Measurements from ENCODE around the gene KLHL21. TPM values are rescaled to one million over a fixed set of nuclear protein-coding genes. Genes with fewer than 3 reads are reported as not detected.
"Not testable (repeated sequence)": the region's sequence is repeated elsewhere in the genome, so short reads cannot be mapped to it uniquely, and the experiment has no call there.

The KLHL21 gene, protein sequence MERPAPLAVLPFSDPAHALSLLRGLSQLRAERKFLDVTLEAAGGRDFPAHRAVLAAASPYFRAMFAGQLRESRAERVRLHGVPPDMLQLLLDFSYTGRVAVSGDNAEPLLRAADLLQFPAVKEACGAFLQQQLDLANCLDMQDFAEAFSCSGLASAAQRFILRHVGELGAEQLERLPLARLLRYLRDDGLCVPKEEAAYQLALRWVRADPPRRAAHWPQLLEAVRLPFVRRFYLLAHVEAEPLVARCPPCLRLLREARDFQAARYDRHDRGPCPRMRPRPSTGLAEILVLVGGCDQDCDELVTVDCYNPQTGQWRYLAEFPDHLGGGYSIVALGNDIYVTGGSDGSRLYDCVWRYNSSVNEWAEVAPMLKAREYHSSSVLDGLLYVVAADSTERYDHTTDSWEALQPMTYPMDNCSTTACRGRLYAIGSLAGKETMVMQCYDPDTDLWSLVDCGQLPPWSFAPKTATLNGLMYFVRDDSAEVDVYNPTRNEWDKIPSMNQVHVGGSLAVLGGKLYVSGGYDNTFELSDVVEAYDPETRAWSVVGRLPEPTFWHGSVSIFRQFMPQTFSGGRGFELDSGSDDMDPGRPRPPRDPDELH
- 1 to 10 TPM; 9.4 TPM for total RNA-seq

DNA sequence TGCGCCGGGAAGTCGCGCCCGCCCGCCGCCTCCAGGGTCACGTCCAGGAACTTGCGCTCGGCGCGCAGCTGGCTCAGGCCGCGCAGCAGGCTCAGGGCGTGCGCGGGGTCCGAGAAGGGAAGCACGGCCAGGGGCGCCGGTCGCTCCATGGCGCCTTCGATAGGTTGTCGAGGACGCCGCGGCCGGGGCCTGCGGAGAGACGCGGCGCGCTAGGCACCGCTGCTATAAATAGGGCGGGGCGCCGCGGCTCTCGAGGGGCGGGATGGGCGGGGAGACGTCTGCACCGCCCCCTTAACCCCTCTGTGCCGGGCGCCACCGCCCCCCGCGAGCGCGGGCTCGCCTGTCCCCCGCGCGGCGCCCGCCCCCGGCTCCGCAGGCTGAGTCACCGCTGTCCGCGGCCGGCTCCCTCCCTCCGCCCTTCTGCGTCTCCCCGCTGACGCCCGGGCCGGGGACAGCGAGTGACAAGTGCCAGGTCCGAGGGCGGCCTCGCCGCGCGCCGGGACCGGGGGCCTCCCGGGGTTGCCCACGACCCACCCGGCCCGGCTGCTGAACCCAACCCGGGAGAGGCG lies at the start of gene KLHL21:
Gene KLHL21, minus strand, starts transcription at position 201 of the 569 bp plus-strand sequence. Its CDS starts 52 bp downstream, at position 149.
- H3K9ac ChIP-seq (ENCODE audit: low read depth in 2 of 2, low read length in 2 of 2): peak within 1 kb of the TSS; percentile 91 to 95
- DNase-seq: peak; percentile 82
- TF ChIP-seq, protein P1, sequence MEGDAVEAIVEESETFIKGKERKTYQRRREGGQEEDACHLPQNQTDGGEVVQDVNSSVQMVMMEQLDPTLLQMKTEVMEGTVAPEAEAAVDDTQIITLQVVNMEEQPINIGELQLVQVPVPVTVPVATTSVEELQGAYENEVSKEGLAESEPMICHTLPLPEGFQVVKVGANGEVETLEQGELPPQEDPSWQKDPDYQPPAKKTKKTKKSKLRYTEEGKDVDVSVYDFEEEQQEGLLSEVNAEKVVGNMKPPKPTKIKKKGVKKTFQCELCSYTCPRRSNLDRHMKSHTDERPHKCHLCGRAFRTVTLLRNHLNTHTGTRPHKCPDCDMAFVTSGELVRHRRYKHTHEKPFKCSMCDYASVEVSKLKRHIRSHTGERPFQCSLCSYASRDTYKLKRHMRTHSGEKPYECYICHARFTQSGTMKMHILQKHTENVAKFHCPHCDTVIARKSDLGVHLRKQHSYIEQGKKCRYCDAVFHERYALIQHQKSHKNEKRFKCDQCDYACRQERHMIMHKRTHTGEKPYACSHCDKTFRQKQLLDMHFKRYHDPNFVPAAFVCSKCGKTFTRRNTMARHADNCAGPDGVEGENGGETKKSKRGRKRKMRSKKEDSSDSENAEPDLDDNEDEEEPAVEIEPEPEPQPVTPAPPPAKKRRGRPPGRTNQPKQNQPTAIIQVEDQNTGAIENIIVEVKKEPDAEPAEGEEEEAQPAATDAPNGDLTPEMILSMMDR (IDR thresholded peaks at IDR 0.05): no peak
- H3K27ac ChIP-seq: peak within 1 kb of the TSS; percentile 94
- H3K4me3 ChIP-seq: peak within 1 kb of the TSS; percentile 94
- no peaks in the 10 kb centered on the region for H3K9me3 ChIP-seq
- no peaks in the 10 kb centered on the region for H3K36me3 ChIP-seq
- peaks cover 5% of the 10 kb centered on the region for H3K4me1 ChIP-seq
- H3K27me3 ChIP-seq: no peaks in the 10 kb centered on the region
- intact Hi-C loops (cut with DNase I): no loop called here

DNA sequence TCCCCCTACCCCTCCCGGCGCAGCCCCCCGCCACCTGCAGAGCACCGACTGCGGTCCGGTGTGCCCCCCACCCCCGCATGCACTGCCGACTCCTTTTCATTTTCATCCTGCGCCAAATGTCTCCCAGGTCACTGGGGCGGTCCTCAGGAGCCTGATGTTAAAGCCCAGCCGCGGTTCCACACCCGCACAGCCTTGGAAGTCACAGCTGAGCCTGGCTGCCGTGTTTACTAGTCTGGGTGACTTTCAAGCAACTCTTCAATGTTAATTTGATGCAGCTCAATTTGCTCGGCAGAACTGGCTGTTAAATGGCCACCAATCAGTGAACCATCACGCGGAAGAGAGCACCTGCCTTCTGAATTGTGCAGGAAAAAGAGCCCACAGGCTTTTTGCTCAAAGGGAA lies 49.2 kb upstream of the KLHL21 start:
- Histone ChIP-seq H3K9ac (ENCODE audit: low read depth in 2 of 2, low read length in 2 of 2) (no peak overlapping the region), H3K27me3 (no peaks in the 10 kb centered on the region), H3K4me3 (no peak overlapping the region), H3K27ac (no peak overlapping the region), H3K9me3 (no peaks in the 10 kb centered on the region), H3K36me3 (peaks cover 14% of the 10 kb centered on the region), H3K4me1 (no peaks in the 10 kb centered on the region)
- no peak for DNase-seq
- intact Hi-C loops (cut with DNase I): no loop called here
- TF ChIP-seq, protein P1 (IDR thresholded peaks at IDR 0.05): no peak

DNA sequence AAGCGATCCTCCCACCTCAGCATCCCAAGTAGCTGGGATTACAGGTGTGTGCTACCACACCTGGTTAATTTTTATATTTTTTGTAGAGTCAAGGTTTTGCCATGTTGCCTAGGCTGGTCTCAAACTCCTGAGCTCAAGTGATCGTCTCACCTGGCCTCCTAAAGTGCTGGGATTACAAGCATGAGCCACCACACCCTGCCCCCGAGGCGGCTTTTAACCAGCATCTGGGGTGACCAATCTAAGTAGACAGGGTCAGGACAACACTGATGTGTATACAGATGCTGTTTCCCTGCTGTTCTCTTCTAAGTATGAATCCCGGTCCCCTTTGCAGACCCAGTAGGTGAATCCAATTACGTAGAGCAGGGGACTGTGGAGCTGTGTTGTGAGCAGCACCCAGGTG lies 45.9 kb upstream of the KLHL21 start:
- H3K27me3 ChIP-seq: no peaks in the 10 kb centered on the region
- peaks cover 10% of the 10 kb centered on the region for H3K36me3 ChIP-seq
- H3K9me3 ChIP-seq: no peaks in the 10 kb centered on the region
- H3K4me1 ChIP-seq: no peaks in the 10 kb centered on the region
- TF ChIP-seq, protein P1 (IDR thresholded peaks at IDR 0.05): no peak
- no peak overlapping the region for H3K27ac ChIP-seq
- intact Hi-C loops (cut with DNase I): loop anchor here (5.0 kb wide), 1 partner anchor 161 kb away; no protein-coding TSS in a partner anchor
- no peak overlapping the region for H3K4me3 ChIP-seq
- H3K9ac ChIP-seq (ENCODE audit: low read depth in 2 of 2, low read length in 2 of 2): no peak overlapping the region
- DNase-seq: no peak

DNA sequence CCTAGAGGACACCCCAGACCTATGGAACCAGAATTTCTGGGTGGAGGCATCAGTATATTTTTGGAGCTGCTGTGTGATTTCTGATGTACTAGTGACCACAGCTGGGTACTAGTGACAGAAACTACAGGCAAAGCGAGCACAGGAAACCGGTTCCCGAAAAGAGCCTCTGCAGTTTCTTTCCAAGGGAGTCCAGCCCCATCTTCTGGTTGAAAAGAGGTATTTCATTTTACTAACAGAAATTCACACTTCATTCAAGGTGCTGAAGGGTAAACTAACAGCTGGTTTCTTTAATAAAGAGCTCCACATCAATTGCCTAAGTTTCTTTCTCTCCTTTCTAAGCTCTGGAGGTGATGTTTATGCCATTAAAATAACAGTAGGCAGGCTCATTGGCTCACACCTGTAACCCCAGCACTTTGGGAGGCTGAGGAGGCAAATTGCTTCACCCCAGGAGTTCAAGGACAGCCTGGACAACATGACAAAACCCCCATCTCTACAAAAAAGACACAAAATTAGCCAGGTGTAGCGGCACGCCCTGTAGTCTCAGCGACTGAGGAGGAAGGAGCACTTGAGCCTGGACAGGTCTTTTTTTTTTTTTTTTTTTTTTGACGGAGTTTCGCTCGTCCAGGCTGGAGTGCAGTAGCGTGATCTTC lies 44.0 kb upstream of the KLHL21 start:
- intact Hi-C loops (cut with DNase I): loop anchor here (5.0 kb wide), 1 partner anchor 159 kb away; no protein-coding TSS in a partner anchor
- Histone ChIP-seq H3K4me1 (no peaks in the 10 kb centered on the region), H3K9ac (ENCODE audit: low read depth in 2 of 2, low read length in 2 of 2) (no peak overlapping the region), H3K27ac (no peak overlapping the region), H3K36me3 (no peaks in the 10 kb centered on the region), H3K27me3 (no peaks in the 10 kb centered on the region), H3K4me3 (no peak overlapping the region), H3K9me3 (no peaks in the 10 kb centered on the region)
- no peak for DNase-seq
- TF ChIP-seq, protein P1 (IDR thresholded peaks at IDR 0.05): peak; percentile 38

DNA sequence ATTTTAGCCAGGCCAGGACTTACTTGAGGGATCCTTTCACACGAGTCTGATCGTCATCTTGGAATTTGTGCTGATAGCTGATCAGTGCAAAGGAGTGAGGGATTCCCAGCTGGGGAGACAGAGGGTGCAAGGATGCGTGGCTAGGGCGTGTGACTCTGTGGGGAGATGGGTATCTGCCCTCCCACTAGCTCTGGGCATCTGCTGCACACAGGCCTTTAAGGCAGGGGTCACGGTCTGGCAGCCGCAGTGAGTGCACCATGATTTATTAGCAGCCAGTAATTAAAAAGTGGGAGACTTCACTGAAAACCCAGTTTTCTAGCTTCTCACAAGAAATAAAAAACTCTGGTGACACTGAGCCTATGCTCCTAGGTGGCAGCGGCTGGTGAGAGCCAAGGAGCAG lies 42.3 kb upstream of the KLHL21 start:
- Histone ChIP-seq H3K27ac (no peak overlapping the region), H3K9ac (ENCODE audit: low read depth in 2 of 2, low read length in 2 of 2) (no peak overlapping the region), H3K27me3 (no peaks in the 10 kb centered on the region), H3K4me3 (no peak overlapping the region), H3K4me1 (no peaks in the 10 kb centered on the region), H3K9me3 (no peaks in the 10 kb centered on the region), H3K36me3 (peaks cover 2% of the 10 kb centered on the region)
- TF ChIP-seq, protein P1 (IDR thresholded peaks at IDR 0.05): no peak
- DNase-seq: no peak
- intact Hi-C loops (cut with DNase I): loop anchor here (5.0 kb wide), 1 partner anchor 158 kb away; no protein-coding TSS in a partner anchor

DNA sequence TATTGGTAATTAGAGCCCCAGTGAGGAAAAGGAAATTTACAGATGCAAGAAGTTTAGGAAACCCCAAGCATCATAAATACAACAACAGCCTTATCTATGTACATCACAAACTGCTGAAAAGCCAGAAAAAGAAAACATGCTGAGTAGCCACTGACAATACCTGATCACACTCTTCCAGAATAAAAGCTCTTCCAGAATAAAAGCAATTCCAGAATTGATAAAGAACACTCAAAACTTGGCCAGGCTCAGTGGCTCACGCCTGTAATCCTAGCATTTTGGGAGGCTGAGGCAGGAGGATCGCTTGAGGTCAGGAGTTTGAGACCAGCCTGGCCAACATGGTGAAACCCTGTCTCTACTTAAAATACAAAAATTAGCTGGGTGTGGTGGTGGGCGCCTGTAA lies 38.2 kb upstream of the KLHL21 start:
- intact Hi-C loops (cut with DNase I); H3K36me3 ChIP-seq; H3K9me3 ChIP-seq; H3K4me1 ChIP-seq; H3K27me3 ChIP-seq; H3K27ac ChIP-seq; DNase-seq; H3K4me3 ChIP-seq; H3K9ac ChIP-seq (ENCODE audit: low read depth in 2 of 2, low read length in 2 of 2): not testable (repeated sequence)
